Measurements from ENCODE around the gene PPP2R5E. TPM values are rescaled to one million over a fixed set of nuclear protein-coding genes. Genes with fewer than 3 reads are reported as not detected.

Gene PPP2R5E
- total and polyA plus RNA-seq, 2 of the 8 experiments (the other 6 are each of a cell fraction or from before 2014, with no cell fraction given), result 6.8 to 64.6 TPM

DNA sequence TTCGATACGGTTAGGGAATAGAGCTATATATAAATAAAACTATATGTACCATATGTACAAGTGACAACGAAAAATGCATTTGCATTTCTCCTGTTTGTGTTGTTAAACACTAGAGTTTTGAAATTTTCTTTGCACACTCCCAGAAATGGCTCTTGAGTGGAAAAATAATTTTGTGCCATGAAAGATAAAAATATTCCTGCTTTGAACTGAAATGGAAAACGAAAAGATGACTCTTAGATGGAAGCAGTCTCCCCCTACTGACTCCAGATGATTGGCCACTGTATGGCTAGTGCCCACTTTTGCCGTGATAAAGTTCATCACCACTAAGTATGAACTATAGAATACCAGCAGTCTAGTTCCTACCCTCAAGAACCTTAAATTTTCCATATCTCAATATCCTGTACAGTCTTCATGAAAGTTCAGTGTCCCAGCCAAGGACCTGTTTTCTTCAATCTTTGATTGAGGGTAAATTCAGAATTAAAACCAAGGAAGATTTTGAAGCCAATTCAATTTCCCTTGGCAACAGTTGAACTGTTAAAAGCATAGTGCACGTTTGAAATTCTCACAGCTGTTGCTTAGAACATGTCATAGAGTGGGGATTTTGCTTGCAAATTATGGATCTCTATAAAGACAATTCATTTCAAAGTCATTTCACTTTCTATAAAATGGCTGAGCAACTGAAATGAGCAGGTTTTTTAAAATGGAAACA lies 1.6 kb upstream of the PPP2R5E start:
- Histone ChIP-seq H3K4me1 (replicated peaks in 1 of 4; ENCODE audit: control insufficient read depth in 3 of 4, insufficient read depth in 4 of 4, low read length in 3 of 4) (peaks cover 0 to 4% (median 0%) of the 10 kb centered on the region in 4 experiments; a peak in 3 of 7 replicates), H3K56ac (replicated peaks; ENCODE audit: insufficient read length, low read depth, low read length) (no peak overlapping the region), H3K14ac (ENCODE audit: insufficient read length) (no peak overlapping the region), H2BK120ac (replicated peaks; ENCODE audit: low read depth, low read length) (no peak overlapping the region), H2BK20ac (ENCODE audit: low read length) (no peak overlapping the region), H3K27me3 (replicated peaks in 1 of 4; ENCODE audit: control insufficient read depth in 3 of 4, extremely low read depth in 1 of 4, insufficient read depth in 3 of 4, low read length in 3 of 4) (no peaks in the 10 kb centered on the region), H3K4me2 (ENCODE audit: insufficient read depth in 1 of 2, low read depth in 2 of 2, low read length in 2 of 2) (peak overlapping the region; percentile 63 to 67; a peak in 3 of 4 replicates), H3K79me1 (ENCODE audit: low read depth, low read length) (no peaks in the 10 kb centered on the region), H3K79me2 (ENCODE audit: control insufficient read depth in 1 of 2, insufficient read depth in 2 of 2, low read length in 2 of 2) (peaks cover 0 to 26% of the 10 kb centered on the region in 2 experiments; a peak in 3 of 4 replicates), H3K36me3 (ENCODE audit: control insufficient read depth in 2 of 4, insufficient read depth in 4 of 4, low read length in 3 of 4) (peaks cover 0 to 3% (median 1%) of the 10 kb centered on the region in 4 experiments; a peak in 2 of 8 replicates), H2AK5ac (ENCODE audit: low read depth, low read length) (no peak overlapping the region), H3K9ac (replicated peaks in 1 of 4; ENCODE audit: extremely low read depth in 1 of 4, low read depth in 3 of 4, low read length in 3 of 4) (no peak overlapping the region; a peak in 1 of 7 replicates), H2BK5ac (ENCODE audit: low read depth, low read length) (no peak overlapping the region), H4K91ac (replicated peaks; ENCODE audit: insufficient read length, low read length) (no peak overlapping the region), H4K8ac (ENCODE audit: extremely low read depth, insufficient read depth, low read length) (no peak overlapping the region), H2BK12ac (ENCODE audit: low read depth, low read length) (no peak overlapping the region), H2AFZ (ENCODE audit: low read length) (no peak overlapping the region), H4K20me1 (replicated peaks in 1 of 2; ENCODE audit: control insufficient read depth in 1 of 2, insufficient read depth in 2 of 2, low read length in 2 of 2) (peaks cover 0 to 3% of the 10 kb centered on the region in 2 experiments), H3K23ac (ENCODE audit: insufficient read length) (no peak overlapping the region), H3K27ac (ENCODE audit: low read depth, low read length) (no peak overlapping the region), H3K4ac (replicated peaks; ENCODE audit: insufficient read length, low read depth, low read length) (no peak overlapping the region), H3K23me2 (ENCODE audit: low read depth, low read length) (0 out of 2 replicates have a peak, but pooled peaks cover 3% of the 10 kb centered on the region), H3K4me3 (ENCODE audit: extremely low read depth in 1 of 4, insufficient read depth in 2 of 4, low read depth in 3 of 4, low read length in 4 of 4) (peak overlapping the region in 1 of 4 experiments; percentile 99; a peak in 2 of 8 replicates), H2BK15ac (ENCODE audit: low read length) (no peak overlapping the region), H4K5ac (ENCODE audit: insufficient read length, low read depth, low read length) (no peak overlapping the region), H3K18ac (ENCODE audit: extremely low read depth, low read length) (no peak overlapping the region), H3K9me3 (ENCODE audit: insufficient read depth in 2 of 2, low read depth in 1 of 2, low read length in 1 of 2) (no peaks in the 10 kb centered on the region)
- WGBS, 2 experiments (ENCODE audit: extremely low coverage in 1 of 2, insufficient coverage in 1 of 2, insufficient read length in 1 of 2, insufficient replicate concordance in 2 of 2, low coverage in 1 of 2, low lambda C conversion rate in 2 of 2, missing lambda C conversion rate in 1 of 2), result 70% methylated on average over 6 of the region's 6 CpGs; no CpG with 5 or more reads in 1 of the 2 experiments
- no peak for DNase-seq (ENCODE audit: low read depth in 1 of 2, low spot score in 2 of 2)
- FAIRE-seq, result no peak
- POLR2A ChIA-PET (ENCODE audit: partially characterized antibody), result interaction anchor here (1.4 to 2.0 kb wide), 4 partner anchors 9 to 118 kb away, joined by 3 to 6 read pairs (median 4); no protein-coding TSS in a partner anchor
- CTCF ChIA-PET (ENCODE audit: partially characterized antibody), result interaction anchor here (1.2 to 2.0 kb wide), 4 partner anchors 8 to 154 kb away, joined by 3 to 8 read pairs (median 4); no protein-coding TSS in a partner anchor
- TF ChIP-seq YY1 (IDR thresholded peaks at IDR 0.05; ENCODE audit: low read depth, low read length) (no peak), TCF12 (IDR thresholded peaks at IDR 0.05; ENCODE audit: low read depth, low read length) (no peak), KDM1A (IDR thresholded peaks at IDR 0.05; ENCODE audit: borderline replicate concordance, low read length) (no peak), RFX5 (IDR thresholded peaks at IDR 0.05; ENCODE audit: borderline replicate concordance, low read depth, low read length) (no peak), RAD21 (IDR thresholded peaks at IDR 0.05 in 1 of 2, conservative IDR thresholded peaks at IDR 0.05 in 1 of 2; ENCODE audit: low read depth in 2 of 2, low read length in 2 of 2) (peak in 1 of 2 experiments; percentile 23; a peak in 2 of 4 replicates), BACH1 (IDR thresholded peaks at IDR 0.05; ENCODE audit: low read length) (no peak), TEAD4 (IDR thresholded peaks at IDR 0.05; ENCODE audit: low read depth, low read length) (no peak)
- TF ChIP-seq, protein P1, sequence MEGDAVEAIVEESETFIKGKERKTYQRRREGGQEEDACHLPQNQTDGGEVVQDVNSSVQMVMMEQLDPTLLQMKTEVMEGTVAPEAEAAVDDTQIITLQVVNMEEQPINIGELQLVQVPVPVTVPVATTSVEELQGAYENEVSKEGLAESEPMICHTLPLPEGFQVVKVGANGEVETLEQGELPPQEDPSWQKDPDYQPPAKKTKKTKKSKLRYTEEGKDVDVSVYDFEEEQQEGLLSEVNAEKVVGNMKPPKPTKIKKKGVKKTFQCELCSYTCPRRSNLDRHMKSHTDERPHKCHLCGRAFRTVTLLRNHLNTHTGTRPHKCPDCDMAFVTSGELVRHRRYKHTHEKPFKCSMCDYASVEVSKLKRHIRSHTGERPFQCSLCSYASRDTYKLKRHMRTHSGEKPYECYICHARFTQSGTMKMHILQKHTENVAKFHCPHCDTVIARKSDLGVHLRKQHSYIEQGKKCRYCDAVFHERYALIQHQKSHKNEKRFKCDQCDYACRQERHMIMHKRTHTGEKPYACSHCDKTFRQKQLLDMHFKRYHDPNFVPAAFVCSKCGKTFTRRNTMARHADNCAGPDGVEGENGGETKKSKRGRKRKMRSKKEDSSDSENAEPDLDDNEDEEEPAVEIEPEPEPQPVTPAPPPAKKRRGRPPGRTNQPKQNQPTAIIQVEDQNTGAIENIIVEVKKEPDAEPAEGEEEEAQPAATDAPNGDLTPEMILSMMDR (IDR thresholded peaks at IDR 0.05; ENCODE audit: control extremely low read depth in 1 of 3, insufficient read depth in 1 of 3, low read depth in 1 of 3, low read length in 3 of 3), result peak in 1 of 3 experiments; percentile 21; a peak in 1 of 4 replicates

Measured in H1 (cell line).